Measurements from ENCODE around the gene KCNE2.

Gene KCNE2

GRCh38 chr21:34363733-34364132, at the start of gene KCNE2:
Gene KCNE2 (plus strand): TSS chr21:34364006. CDS start chr21:34370479, 6,473 bp downstream.
- no peak for DNase-seq

DNA sequence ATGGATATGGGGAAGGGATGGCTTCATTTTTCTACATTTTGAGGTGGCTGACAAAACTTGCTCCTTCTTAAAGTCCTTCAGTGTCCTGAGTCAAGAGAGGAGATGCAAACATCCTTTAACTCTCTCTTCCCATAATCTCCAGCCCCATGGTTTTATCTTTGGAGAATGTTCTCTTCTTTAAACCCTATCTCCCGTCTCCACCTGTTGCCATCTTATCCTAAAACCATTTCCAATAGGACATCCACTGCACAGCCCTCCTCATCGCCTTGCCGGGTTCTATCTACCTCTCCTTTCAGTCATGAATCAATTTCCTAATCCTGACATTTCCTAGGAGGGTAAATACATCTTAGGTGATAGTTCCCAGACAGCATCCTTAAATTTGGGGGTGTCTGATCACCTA, 44.2 kb upstream of the KCNE2 start:
- no peak for DNase-seq

DNA sequence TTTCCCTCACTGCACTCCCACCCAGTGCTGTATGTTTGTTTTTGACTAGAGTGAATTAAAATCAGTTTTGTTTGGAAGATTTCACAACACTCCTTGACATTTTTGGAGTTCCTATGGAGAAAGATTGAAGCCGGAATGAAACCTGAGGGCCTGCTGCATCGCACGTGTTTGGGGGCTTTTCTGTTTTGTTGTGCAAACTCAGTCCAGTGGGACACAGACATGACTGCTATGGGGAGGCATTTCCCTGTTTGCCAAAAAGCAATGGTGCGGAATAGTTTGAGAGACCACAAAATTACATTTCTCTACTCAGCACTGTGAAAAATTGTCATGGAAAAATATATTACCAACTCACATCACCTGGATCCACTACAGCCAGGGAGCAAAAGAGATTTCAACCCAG, 43.8 kb upstream of the KCNE2 start:
- DNase-seq: no peak

DNA sequence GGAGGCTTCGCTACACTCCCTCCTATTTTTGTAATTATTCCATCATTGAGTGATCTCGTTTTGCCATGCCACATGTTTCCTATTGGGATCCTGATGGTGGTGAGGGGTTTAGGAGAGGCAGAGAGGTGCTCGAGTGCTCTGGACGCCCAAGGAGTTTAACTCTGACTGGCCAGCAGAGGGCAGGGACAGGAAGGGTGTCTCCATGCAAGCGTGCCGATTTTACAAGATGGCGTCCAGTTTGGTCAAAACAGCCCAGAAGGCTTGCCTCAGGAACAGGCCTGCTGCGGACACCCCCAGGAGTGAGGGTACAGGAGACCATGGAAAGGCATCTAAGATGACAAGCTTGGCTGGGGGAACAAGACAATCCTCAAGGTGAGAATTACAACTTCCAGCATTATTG, 33.8 kb upstream of the KCNE2 start:
- no peak for DNase-seq

GRCh38 chr21:34331726-34332125, 32.1 kb upstream of the KCNE2 start:
- DNase-seq: no peak

- DNase-seq: no peak
These were observed 31.5 kb upstream of the KCNE2 start for GRCh38 chr21:34332347-34332746.

DNA sequence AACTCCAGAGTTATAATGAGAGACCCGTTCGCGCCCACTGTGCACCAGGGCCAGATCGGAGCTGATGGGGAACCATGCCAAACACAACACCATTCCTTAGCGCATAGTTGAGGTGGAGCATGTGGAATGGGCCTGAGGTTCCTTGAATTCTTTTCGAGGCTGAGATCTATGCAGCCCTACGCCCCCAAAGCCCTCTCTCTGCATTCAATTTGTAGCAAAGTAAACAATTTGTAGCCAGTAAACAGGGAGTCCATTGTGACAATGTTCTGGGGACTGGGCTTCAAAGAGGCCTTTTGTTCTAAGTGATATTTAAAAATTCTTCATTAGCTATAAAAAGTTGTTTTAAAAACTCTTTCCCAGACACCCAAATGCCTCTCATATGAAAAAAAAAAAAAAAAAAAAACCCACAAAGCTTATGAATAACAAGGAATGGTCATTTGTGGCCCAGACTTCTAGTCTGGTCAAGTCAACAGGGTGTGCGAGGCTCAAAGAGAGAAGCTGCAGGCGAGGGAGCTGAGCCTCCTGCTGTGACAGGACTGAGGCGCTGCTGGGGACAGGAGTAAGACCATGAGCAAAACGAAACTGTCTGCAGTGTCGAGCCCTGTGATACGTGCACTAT, 30.6 kb upstream of the KCNE2 start:
- no peak for DNase-seq

- no peak for DNase-seq
These were observed 28.5 kb upstream of the KCNE2 start for GRCh38 chr21:34335316-34335715.

GRCh38 chr21:34336245-34336644, 27.6 kb upstream of the KCNE2 start:
- no peak for DNase-seq

DNA sequence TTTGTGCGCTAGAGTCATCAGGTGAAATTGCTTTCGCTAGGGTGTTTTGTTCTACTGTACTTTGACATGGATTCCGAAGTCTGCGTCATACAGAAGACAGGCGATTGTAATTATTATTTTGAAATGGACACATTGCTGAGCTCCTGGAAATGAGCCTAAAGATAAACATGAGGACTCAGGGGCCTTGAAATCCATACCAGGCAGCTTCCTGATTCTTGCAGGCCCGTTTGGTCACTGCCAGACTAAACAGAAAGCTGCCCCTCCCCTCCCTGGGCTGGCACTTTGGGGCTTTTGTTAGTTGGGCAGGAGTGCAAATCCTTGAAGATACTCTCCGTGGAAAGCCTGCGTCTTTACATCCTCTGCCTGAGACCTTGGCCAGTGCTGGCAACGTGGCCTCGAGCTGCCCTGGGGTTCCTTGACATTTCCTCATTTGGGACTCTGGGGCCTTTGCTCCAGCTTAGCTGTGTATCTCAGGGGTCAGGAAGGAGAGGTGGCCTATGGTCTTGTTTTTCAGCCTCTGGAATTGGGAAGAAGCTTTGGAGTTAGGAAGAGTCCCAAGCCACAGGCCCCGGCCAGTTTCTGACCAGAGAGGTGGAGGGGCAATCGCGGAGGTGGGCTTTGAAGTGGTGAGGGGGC, 26.9 kb upstream of the KCNE2 start:
- no peak for DNase-seq

DNA sequence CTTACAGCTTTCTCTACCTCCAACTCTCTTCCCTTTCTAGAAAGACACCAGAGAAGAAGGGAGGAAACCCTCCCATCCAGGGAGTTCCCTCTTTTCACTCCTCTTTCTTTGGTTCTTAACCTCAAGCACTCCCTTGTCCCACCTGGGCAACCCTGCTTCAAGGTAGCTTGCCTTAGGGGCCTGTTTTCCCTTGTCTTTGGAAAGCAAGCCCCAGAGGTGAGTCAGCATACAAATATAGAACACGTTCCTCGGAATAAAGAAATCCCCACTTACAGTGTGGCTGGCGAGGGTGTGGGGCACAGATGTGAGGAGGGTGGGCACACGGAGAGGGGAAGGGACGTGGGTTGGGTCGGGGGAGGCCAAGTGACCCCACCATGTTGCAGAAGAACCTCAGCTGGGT, 26.1 kb upstream of the KCNE2 start:
- no peak for DNase-seq

GRCh38 chr21:34338226-34338625, 25.6 kb upstream of the KCNE2 start:
- DNase-seq: no peak

DNA sequence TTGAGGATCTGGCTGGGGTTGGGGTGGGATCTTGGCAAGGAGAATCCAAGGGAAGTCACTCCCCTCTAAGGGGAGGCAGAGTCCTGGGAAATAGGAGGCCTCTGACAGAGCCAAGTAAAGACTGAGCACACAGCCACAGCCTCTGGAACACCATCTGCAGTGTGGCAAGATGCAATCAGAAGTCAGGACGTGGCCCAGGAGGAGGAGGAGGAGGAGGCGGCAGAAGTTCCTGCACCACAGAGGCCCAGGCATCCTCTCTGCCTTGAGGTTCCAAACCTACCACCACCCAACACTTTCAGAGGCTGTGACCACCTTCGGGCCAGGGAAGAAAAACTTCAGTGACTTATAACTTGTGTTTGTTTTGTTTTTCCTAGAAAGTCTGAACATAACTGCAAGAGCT, 23.7 kb upstream of the KCNE2 start:
- DNase-seq: no peak

DNA sequence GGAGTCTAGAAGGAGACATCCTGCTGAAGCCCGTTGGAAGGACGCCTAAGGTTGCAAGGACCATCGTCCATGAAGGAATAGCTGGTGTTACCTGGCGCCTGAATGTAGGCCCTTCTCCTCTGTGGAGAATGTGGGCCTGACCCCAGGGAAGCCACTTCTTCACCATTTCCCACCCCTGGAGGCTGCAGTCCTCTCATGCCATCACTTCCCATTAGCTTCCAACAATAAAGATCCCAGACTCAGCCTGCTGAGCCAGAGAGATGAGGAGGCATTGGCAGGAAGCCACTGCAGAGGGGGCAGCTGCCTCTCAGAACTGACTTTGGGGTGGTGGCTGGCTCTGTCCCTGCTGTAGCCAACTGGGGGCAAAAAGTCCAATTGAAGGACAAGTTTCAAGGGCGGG, 21.3 kb upstream of the KCNE2 start:
- no peak for DNase-seq

GRCh38 chr21:34343347-34343746, 20.5 kb upstream of the KCNE2 start:
- no peak for DNase-seq

DNA sequence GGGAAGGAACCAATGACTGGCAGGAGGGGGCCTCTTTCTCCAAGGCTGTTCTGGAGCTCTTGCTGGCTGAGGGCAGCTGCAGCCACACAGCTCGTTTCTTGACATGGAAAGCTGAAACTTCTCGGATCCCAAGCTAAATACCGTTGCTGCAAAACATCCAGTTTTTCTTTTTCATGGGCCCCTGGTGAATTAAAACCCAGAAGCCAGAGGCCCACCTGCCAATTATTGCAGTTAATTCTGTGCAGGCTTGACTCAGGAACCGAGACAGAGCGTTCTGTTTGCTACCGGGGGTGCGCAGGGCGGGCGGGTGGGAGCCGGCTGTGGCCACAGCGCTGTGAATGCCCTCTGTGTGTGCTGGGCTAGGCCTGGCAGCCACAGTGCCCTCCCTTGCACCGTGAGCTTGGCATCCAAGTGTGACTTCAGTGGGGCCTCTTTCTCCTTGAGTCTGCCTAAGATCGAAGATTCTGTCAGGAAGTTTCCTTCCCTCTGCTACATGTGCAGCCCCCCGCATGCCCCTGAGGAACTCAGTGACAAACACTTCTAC, 19.9 kb upstream of the KCNE2 start:
- DNase-seq: no peak

- DNase-seq: no peak
These were observed 19.2 kb upstream of the KCNE2 start for GRCh38 chr21:34344584-34344983.

- DNase-seq: no peak
These were observed 18.5 kb upstream of the KCNE2 start for GRCh38 chr21:34345091-34345871.

GRCh38 chr21:34345892-34346291, 17.9 kb upstream of the KCNE2 start:
- no peak for DNase-seq

GRCh38 chr21:34348890-34349519, 14.8 kb upstream of the KCNE2 start:
- no peak for DNase-seq

DNA sequence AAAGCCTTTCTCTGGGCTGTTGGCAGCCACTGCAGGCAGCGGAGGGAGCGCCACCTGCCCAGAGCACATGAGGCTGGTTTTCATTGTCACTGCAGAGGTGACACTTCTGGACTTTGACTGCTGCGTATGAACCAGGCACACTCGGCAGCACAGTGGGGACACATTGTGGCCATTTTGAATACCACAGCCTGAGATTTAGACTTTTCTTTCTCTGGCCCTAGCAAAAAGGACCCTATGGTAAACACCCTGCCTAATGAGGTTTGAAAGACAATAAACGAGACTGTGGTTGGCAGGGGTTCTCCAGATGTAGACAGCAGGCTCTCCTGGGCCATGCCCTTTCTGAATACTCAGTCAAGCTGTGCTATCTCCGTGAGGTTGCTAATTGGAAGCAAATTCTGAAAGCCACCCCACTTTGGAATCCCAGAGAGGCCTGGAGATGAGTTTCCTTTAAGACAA, 12.0 kb upstream of the KCNE2 start:
- DNase-seq: peak; percentile 58

DNA sequence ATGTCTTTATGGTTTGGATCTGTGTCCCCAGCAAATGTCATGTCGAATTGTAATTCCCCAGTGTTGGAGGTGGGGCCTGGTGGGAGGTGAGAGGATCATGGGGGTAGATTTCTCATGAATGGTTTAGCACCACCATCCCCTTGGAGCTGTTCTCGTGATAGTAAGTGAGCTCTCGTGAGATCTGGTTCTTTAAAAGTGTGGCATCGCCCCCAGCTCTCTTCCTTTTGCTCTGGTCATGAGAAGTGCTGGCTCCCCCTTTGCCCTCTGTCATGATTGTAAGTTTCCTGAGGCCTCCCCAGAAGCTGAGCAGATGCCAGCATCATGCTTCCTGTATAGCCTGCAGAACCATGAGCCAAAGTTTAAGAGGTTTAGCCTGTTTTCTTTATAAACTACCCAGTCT, 11.2 kb upstream of the KCNE2 start:
- DNase-seq: no peak

- no peak for DNase-seq
These were observed 10.6 kb upstream of the KCNE2 start for GRCh38 chr21:34353182-34353581.
